Astrocyte (in vitro differentiated cells and primary cell): ENCODE results near the gene KIF25.

Experiments
- EZH2 ChIP-seq: IDR thresholded peaks from 2 replicates; pipeline ENCODE4 v1.6.1; 2012; ENCODE audit warnings: mild to moderate bottlenecking, low read length, inconsistent platforms; ENCODE audit not compliant: insufficient read depth
- TF ChIP-seq, protein P1 (sequence below): IDR thresholded peaks from 2 replicates; pipeline ENCODE4 v1.5.1; 2011; ENCODE audit warnings: low read depth, mild to moderate bottlenecking, inconsistent platforms, low read length, moderate library complexity; ENCODE audit not compliant: insufficient read depth

DNA sequence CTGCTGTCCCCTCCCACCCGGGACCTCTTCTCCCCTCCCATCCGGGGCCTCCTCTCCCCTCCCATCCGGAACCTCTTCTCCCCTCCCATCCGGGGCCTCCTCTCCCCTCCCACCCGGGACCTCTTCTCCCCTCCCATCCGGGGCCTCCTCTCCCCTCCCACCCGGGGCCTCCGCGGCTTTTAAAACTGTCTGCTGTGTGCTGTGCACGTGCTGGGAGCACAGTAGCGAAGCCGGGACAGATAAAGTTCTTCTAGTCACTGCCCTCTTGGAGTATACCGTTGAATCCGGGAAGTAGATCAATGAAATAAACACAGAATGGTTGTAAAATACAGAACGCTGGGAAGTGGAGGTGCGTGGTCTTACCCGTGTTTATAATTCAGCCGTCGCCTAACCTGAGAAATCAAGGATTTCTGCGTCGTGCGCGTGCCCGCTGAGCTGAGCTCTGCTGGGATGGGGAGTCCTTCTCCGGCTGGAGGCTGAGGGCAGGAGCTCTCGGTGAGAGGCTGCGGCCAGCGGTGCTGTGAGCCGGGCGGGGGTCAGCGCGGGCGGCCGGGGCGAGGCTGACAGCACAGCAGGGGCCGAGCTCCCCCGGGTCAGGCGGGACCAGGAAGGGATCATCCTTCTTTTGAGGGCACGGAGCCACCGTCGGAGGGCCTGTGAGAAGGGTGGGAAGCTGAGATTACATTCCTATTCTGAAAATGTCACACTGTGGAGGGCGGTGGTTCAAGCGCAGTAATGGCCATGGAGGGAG, 19.6 kb upstream of the KIF25 start:
- TF ChIP-seq, protein P1, sequence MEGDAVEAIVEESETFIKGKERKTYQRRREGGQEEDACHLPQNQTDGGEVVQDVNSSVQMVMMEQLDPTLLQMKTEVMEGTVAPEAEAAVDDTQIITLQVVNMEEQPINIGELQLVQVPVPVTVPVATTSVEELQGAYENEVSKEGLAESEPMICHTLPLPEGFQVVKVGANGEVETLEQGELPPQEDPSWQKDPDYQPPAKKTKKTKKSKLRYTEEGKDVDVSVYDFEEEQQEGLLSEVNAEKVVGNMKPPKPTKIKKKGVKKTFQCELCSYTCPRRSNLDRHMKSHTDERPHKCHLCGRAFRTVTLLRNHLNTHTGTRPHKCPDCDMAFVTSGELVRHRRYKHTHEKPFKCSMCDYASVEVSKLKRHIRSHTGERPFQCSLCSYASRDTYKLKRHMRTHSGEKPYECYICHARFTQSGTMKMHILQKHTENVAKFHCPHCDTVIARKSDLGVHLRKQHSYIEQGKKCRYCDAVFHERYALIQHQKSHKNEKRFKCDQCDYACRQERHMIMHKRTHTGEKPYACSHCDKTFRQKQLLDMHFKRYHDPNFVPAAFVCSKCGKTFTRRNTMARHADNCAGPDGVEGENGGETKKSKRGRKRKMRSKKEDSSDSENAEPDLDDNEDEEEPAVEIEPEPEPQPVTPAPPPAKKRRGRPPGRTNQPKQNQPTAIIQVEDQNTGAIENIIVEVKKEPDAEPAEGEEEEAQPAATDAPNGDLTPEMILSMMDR: no peak
- no peak for TF ChIP-seq EZH2
